Activated B cell treated with CpG ODN at 0.5 μM for 24 hours (primary cell): ENCODE measurements around the gene NFIC. TPM values are rescaled to one million over a fixed set of nuclear protein-coding genes. Genes with fewer than 3 reads are reported as not detected.
A peak's percentile ranks its signal among the peaks of the same experiment; 100 is the strongest.

ENCODE experiments used
- ATAC-seq: fragments of 200-7000 bp; cut with Tn5 transposase; one replicate; pipeline ENCODE4 v1.10.0; 2021; ENCODE audit warnings: low read depth, mild to moderate bottlenecking, moderate library complexity
- CTCF ChIA-PET: fragments of 350-600 bp; sonication (Branson Sonifier 250); formaldehyde crosslinking; loops from one replicate; lab custom pipeline; 2021; ENCODE audit warnings: antibody characterized with exemption; lab: Charles Lee
- POLR2A ChIA-PET: fragments of 350-600 bp; sonication (Branson Sonifier 250); formaldehyde crosslinking; loops from one replicate; lab custom pipeline; 2021; ENCODE audit warnings: antibody characterized with exemption; lab: Charles Lee
- DNase-seq: peaks from one replicate; pipeline ENCODE4 v3.0.0; 2022
- H3K27ac Mint-ChIP-seq: one replicate; pipeline ENCODE4 v1.8.0; 2020; ENCODE audit warnings: mixed read lengths
- H3K27me3 Mint-ChIP-seq: one replicate; pipeline ENCODE4 v1.8.0; 2021; ENCODE audit warnings: mixed read lengths
- H3K36me3 Mint-ChIP-seq: one replicate; pipeline ENCODE4 v1.8.0; 2021; ENCODE audit warnings: low read depth, mixed read lengths
- H3K4me1 Mint-ChIP-seq: one replicate; pipeline ENCODE4 v1.8.0; 2021; ENCODE audit warnings: mixed read lengths
- H3K4me3 Mint-ChIP-seq: one replicate; pipeline ENCODE4 v1.8.0; 2020; ENCODE audit warnings: mild to moderate bottlenecking, mixed read lengths
- H3K9me3 Mint-ChIP-seq: one replicate; pipeline ENCODE4 v1.8.0; 2020; ENCODE audit warnings: mixed read lengths
- intact Hi-C: fragments of 100-400 bp; cut with micrococcal nuclease; formaldehyde crosslinking; loops from one replicate; pipeline ENCODE4 v1.15.1; 2024
- total RNA-seq: library from RNA; stranded (reverse); gene quantifications from 2 replicates; pipeline ENCODE4 v1.2.3, GENCODE V29; 2022
- TF ChIP-seq, protein P1 (sequence below): fragments of 200-600 bp; IDR thresholded peaks from one replicate; pipeline ENCODE4 v1.8.0; 2022; ENCODE audit warnings: antibody characterized with exemption, mild to moderate bottlenecking

NFIC gene
- total RNA-seq, 1 donor from 2014 or later: 18.8 TPM

GRCh38 chr19:3516675-3517207 is 150.4 kb downstream of the NFIC start:
- H3K27ac Mint-ChIP-seq: peak overlapping the region; percentile 59
- CTCF ChIA-PET: no interaction called here
- DNase-seq (no peak), ATAC-seq (peak; percentile 86)
- peaks cover 19% of the 10 kb centered on the region for H3K36me3 Mint-ChIP-seq
- no peaks in the 10 kb centered on the region for H3K9me3 Mint-ChIP-seq
- TF ChIP-seq, protein P1, sequence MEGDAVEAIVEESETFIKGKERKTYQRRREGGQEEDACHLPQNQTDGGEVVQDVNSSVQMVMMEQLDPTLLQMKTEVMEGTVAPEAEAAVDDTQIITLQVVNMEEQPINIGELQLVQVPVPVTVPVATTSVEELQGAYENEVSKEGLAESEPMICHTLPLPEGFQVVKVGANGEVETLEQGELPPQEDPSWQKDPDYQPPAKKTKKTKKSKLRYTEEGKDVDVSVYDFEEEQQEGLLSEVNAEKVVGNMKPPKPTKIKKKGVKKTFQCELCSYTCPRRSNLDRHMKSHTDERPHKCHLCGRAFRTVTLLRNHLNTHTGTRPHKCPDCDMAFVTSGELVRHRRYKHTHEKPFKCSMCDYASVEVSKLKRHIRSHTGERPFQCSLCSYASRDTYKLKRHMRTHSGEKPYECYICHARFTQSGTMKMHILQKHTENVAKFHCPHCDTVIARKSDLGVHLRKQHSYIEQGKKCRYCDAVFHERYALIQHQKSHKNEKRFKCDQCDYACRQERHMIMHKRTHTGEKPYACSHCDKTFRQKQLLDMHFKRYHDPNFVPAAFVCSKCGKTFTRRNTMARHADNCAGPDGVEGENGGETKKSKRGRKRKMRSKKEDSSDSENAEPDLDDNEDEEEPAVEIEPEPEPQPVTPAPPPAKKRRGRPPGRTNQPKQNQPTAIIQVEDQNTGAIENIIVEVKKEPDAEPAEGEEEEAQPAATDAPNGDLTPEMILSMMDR: no peak
- peaks cover 55% of the 10 kb centered on the region for H3K4me1 Mint-ChIP-seq
- POLR2A ChIA-PET: interaction anchor here (0.8 to 1.3 kb wide), 4 partner anchors 14 to 37 kb away, joined by 3 to 6 read pairs (median 4); partner anchors contain the start of gene DOHH
- no peaks in the 10 kb centered on the region for H3K27me3 Mint-ChIP-seq
- H3K4me3 Mint-ChIP-seq: peak overlapping the region; percentile 2
- intact Hi-C loops: no loop called here

- peaks cover 20% of the 10 kb centered on the region for H3K36me3 Mint-ChIP-seq
- H3K4me3 Mint-ChIP-seq: no peak overlapping the region
- no peak for ATAC-seq
- ChIA-PET POLR2A (interaction anchor here (1.0 kb wide), 1 partner anchor 12 kb away, joined by 3 read pairs; the partner anchor contains the start of gene FZR1), CTCF (no interaction called here)
- no peaks in the 10 kb centered on the region for H3K27me3 Mint-ChIP-seq
- no peak for DNase-seq
- intact Hi-C loops: no loop called here
- no peak overlapping the region for H3K27ac Mint-ChIP-seq
- peaks cover 53% of the 10 kb centered on the region for H3K4me1 Mint-ChIP-seq
- TF ChIP-seq, protein P1: no peak
- no peaks in the 10 kb centered on the region for H3K9me3 Mint-ChIP-seq
Measured at GRCh38 chr19:3517638-3518037, 151.3 kb downstream of the NFIC start.

DNA sequence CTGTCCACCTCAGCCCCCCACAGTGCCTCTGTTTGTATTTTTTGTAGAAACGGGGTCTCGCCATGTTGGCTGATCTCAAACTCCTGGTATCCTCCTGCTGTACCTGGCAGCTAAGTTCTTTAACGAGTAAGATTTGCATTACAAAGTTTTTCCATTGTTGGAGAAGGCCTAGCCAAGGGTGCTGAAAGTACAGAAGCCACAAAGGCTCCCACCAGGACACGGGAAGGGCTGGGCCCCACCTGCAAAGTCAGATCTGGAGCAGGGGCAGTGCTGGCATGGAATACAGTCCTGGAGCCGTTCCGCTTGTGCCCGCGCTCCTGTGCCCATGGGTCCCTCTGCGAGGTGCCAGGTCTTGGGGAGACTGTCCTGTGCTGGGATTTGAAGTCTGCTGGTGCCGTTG is 151.9 kb downstream of the NFIC start:
- CTCF ChIA-PET: no interaction called here
- Mint-ChIP-seq H3K27me3 (no peaks in the 10 kb centered on the region), H3K4me3 (no peak overlapping the region), H3K27ac (peak overlapping the region; percentile 50), H3K9me3 (no peaks in the 10 kb centered on the region), H3K4me1 (peaks cover 53% of the 10 kb centered on the region), H3K36me3 (peaks cover 24% of the 10 kb centered on the region)
- ATAC-seq (no peak), DNase-seq (no peak)
- intact Hi-C loops: no loop called here
- POLR2A ChIA-PET: interaction anchor here (0.6 to 1.0 kb wide), 2 partner anchors 12 to 332 kb away, joined by 3 read pairs; partner anchors contain the start of gene FZR1
- TF ChIP-seq, protein P1: no peak

- Mint-ChIP-seq H3K36me3 (peaks cover 25% of the 10 kb centered on the region), H3K27me3 (no peaks in the 10 kb centered on the region), H3K27ac (peak overlapping the region; percentile 50), H3K9me3 (no peaks in the 10 kb centered on the region), H3K4me1 (peaks cover 52% of the 10 kb centered on the region), H3K4me3 (no peak overlapping the region)
- intact Hi-C loops: no loop called here
- ChIA-PET CTCF (no interaction called here), POLR2A (interaction anchor here (0.6 kb wide), 1 partner anchor 332 kb away, joined by 3 read pairs; no protein-coding TSS in a partner anchor)
- TF ChIP-seq, protein P1: no peak
- no peak for DNase-seq
- no peak for ATAC-seq
Measured at GRCh38 chr19:3518659-3519058, 152.3 kb downstream of the NFIC start.

Other genes starting within 250 kb of the NFIC start
- gene GNA15, start 230.6 kb upstream of the NFIC start, total RNA-seq: 0.80 and 1.3 TPM in 2 replicates
- 27.3 and 29.7 TPM in 2 replicates for gene S1PR4, start 187.8 kb upstream of the NFIC start, total RNA-seq
- 61.1 and 64.8 TPM in 2 replicates for gene NCLN, start 180.7 kb upstream of the NFIC start, total RNA-seq
- not detected in 2 replicates for gene CELF5, start 141.9 kb upstream of the NFIC start, total RNA-seq
- 0.34 TPM in 1 of 2 replicates, not detected in the other for gene SMIM24, start 113.9 kb downstream of the NFIC start, total RNA-seq
- not detected in 2 replicates for gene SMIM44, start 116.9 kb downstream of the NFIC start, total RNA-seq
- 12.8 and 13.6 TPM in 2 replicates for gene DOHH, start 134.1 kb downstream of the NFIC start, total RNA-seq
- gene FZR1, start 139.7 kb downstream of the NFIC start, total RNA-seq: 53.5 and 66.0 TPM in 2 replicates
- 7.1 and 8.1 TPM in 2 replicates for gene TEKTIP1, start 172.6 kb downstream of the NFIC start, total RNA-seq
- 59.2 and 76.9 TPM in 2 replicates for gene MFSD12, start 191.0 kb downstream of the NFIC start, total RNA-seq
- 46.0 and 51.0 TPM in 2 replicates for gene HMG20B, start 206.4 kb downstream of the NFIC start, total RNA-seq
- 0.24 and 0.29 TPM in 2 replicates for gene GIPC3, start 218.9 kb downstream of the NFIC start, total RNA-seq
- gene TBXA2R, start 240.3 kb downstream of the NFIC start, total RNA-seq: 0.39 and 0.47 TPM in 2 replicates